KOPT-K1 (cell line): ENCODE measurements around the gene FAAH2.
"Not testable (repeated sequence)": the region's sequence is repeated elsewhere in the genome, so short reads cannot be mapped to it uniquely, and the experiment has no call there.

ENCODE experiments used
- H3K27ac ChIP-seq: fragments of 200-600 bp; sonication (generic); 2 replicates; pipeline ENCODE4 v1.5.1; 2016; ENCODE audit warnings: antibody characterized with exemption, mild to moderate bottlenecking, low read depth, low read length; ENCODE audit not compliant: poor library complexity, severe bottlenecking
- H3K36me3 ChIP-seq: fragments of 200-600 bp; sonication (generic); 2 replicates; pipeline ENCODE4 v1.5.1; 2017; ENCODE audit warnings: antibody characterized with exemption, mild to moderate bottlenecking, low read length, moderate library complexity; ENCODE audit not compliant: insufficient read depth
- H3K9me3 ChIP-seq: fragments of 200-600 bp; sonication (generic); 2 replicates; pipeline ENCODE4 v1.5.1; 2017; ENCODE audit warnings: antibody characterized with exemption, low read length, mild to moderate bottlenecking; ENCODE audit not compliant: insufficient read depth, poor library complexity, severe bottlenecking

Gene FAAH2

GRCh38 chrX:57286507-57287251 is at the start of gene FAAH2:
Gene FAAH2 (plus strand): TSS chrX:57286706. CDS start chrX:57286826, 120 bp downstream.
- Histone ChIP-seq H3K9me3 (no peaks in the 10 kb centered on the region), H3K27ac (peak within 1 kb of the TSS; percentile 72), H3K36me3 (no peaks in the 10 kb centered on the region)

GRCh38 chrX:57241967-57242366 is 44.5 kb upstream of the FAAH2 start:
- Histone ChIP-seq H3K36me3 (no peaks in the 10 kb centered on the region), H3K9me3 (no peaks in the 10 kb centered on the region), H3K27ac (no peak overlapping the region)

- no peak overlapping the region for H3K27ac ChIP-seq
- H3K36me3 ChIP-seq: no peaks in the 10 kb centered on the region
- H3K9me3 ChIP-seq: no peaks in the 10 kb centered on the region
These were observed 34.5 kb upstream of the FAAH2 start for GRCh38 chrX:57251965-57252364.

- Histone ChIP-seq H3K36me3 (no peaks in the 10 kb centered on the region), H3K27ac (no peak overlapping the region), H3K9me3 (no peaks in the 10 kb centered on the region)
These were observed 21.4 kb upstream of the FAAH2 start for GRCh38 chrX:57265126-57265525.

GRCh38 chrX:57266275-57266674 is 20.2 kb upstream of the FAAH2 start:
- no peaks in the 10 kb centered on the region for H3K36me3 ChIP-seq
- H3K9me3 ChIP-seq: no peaks in the 10 kb centered on the region

GRCh38 chrX:57266871-57267270 is 19.6 kb upstream of the FAAH2 start:
- Histone ChIP-seq H3K9me3 (no peaks in the 10 kb centered on the region), H3K27ac (no peak overlapping the region), H3K36me3 (no peaks in the 10 kb centered on the region)

More at GRCh38 chrX:57266275-57266674, 20.2 kb upstream of the FAAH2 start:
- no peak overlapping the region for H3K27ac ChIP-seq

DNA sequence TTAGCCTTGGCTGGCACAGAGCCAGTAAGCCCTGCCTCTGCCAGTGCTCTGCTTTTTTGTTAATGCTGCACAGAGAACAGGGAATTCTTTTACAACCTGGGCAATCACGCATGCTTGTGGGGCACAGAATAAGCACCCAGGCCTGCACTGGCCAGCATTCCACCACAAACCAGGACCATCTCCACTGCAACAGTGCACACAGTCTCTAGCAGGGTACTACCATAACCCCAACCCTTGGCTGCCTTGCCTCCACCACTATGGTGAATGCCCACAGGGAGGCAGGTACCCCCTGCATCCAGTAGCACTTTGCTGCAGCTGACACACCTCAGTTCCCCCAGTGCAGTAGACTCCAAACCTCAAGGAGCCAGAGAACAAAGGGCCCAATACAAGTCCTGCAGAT is 19.2 kb upstream of the FAAH2 start:
- H3K9me3 ChIP-seq: no peaks in the 10 kb centered on the region
- no peaks in the 10 kb centered on the region for H3K36me3 ChIP-seq
- no peak overlapping the region for H3K27ac ChIP-seq

GRCh38 chrX:57270980-57271379 is 15.5 kb upstream of the FAAH2 start:
- no peaks in the 10 kb centered on the region for H3K9me3 ChIP-seq
- H3K27ac ChIP-seq: no peak overlapping the region
- no peaks in the 10 kb centered on the region for H3K36me3 ChIP-seq

- Histone ChIP-seq H3K9me3 (no peaks in the 10 kb centered on the region), H3K36me3 (no peaks in the 10 kb centered on the region)
These were observed 3.9 kb upstream of the FAAH2 start for GRCh38 chrX:57282568-57282967.

GRCh38 chrX:57285001-57285400 is 1.5 kb upstream of the FAAH2 start:
- Histone ChIP-seq H3K27ac (no peak overlapping the region), H3K36me3 (no peaks in the 10 kb centered on the region)

More at GRCh38 chrX:57282568-57282967, 3.9 kb upstream of the FAAH2 start:
- H3K27ac ChIP-seq: peak overlapping the region; percentile 14

GRCh38 chrX:57289089-57289488 is 2.6 kb downstream of the FAAH2 start:
- Histone ChIP-seq H3K27ac (peak overlapping the region; percentile 41), H3K9me3 (no peaks in the 10 kb centered on the region), H3K36me3 (no peaks in the 10 kb centered on the region)

More at GRCh38 chrX:57285001-57285400, 1.5 kb upstream of the FAAH2 start:
- no peaks in the 10 kb centered on the region for H3K9me3 ChIP-seq

- Histone ChIP-seq H3K36me3 (no peaks in the 10 kb centered on the region), H3K27ac (peak overlapping the region; percentile 52), H3K9me3 (peaks cover 4% of the 10 kb centered on the region)
These were observed 8.5 kb downstream of the FAAH2 start for GRCh38 chrX:57294961-57295360.

- not testable (repeated sequence) for H3K9me3 ChIP-seq, H3K36me3 ChIP-seq
- peak overlapping the region; percentile 52 for H3K27ac ChIP-seq
These were observed 9.2 kb downstream of the FAAH2 start for GRCh38 chrX:57295679-57296078.

DNA sequence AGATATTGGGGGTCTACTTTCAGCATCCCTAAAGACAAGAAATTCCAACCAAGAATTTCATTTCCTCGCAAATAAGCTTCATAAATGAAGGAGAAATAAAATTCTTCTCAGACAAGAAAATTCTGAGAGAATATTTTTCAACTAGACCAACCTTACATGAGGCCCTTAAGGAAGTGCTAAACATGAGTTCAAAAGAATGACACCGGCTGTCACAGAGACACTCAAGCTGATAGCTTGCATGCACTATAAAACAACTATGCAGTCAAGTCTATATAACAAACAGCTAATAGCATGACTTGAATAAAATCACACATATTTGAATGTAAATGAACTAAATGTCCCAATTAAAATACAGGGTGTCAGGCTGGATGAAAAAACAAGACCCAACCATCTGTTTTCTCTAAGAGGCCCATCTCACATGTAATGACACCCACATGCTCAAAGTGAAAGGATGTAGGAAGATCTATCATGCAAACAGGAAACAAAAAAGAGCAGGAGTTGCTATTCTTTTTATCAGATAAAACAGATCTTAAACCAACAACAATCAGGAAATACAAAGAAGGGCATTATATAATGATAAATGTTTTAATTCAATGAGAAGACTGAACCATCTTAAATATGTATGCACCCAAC is 27.2 kb downstream of the FAAH2 start:
- Histone ChIP-seq H3K9me3 (peaks cover 10% of the 10 kb centered on the region), H3K36me3 (no peaks in the 10 kb centered on the region), H3K27ac (peak overlapping the region; percentile 38)

DNA sequence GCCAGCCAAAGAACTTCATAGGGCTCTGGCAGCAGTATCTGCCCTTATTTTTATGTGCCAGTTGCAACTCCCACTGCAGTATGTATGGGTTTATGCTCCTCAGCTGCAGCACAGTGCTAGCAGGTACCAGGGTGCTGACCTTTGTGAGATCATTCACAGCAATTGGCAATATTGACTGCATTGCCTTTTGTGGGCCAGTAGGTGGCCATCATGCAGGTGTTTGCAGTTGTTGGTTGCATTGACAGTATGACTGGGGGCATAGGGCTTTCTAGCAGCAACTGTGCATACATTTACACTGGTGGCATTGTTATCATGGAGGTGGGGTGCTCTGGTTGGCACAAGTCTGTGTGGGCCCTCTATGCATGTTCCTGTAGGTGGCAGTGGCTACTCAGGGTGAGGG is 42.5 kb downstream of the FAAH2 start:
- H3K9me3 ChIP-seq: peaks cover 9% of the 10 kb centered on the region
- no peak overlapping the region for H3K27ac ChIP-seq
- no peaks in the 10 kb centered on the region for H3K36me3 ChIP-seq

- H3K9me3 ChIP-seq, H3K36me3 ChIP-seq, H3K27ac ChIP-seq: not testable (repeated sequence)
These were observed 49.3 kb downstream of the FAAH2 start for GRCh38 chrX:57335790-57336189.
